ENCODE measurements around the gene SH3TC2.
"Not testable (repeated sequence)": the region's sequence is repeated elsewhere in the genome, so short reads cannot be mapped to it uniquely, and the experiment has no call there.

The SH3TC2 gene

GRCh38 chr5:149063017-149063687 lies at the start of gene SH3TC2:
Gene SH3TC2, minus strand, starts transcription at chr5:149063062. Its CDS starts 40 bp downstream, at chr5:149063022.
- no peak within 1 kb of the TSS for H3K4me3 ChIP-seq (ENCODE audit: low read length)

GRCh38 chr5:149110406-149110805 lies 47.5 kb upstream of the SH3TC2 start:
- no peak overlapping the region for H3K4me3 ChIP-seq (ENCODE audit: low read length)
- no peak for TF ChIP-seq ZNF274 (IDR thresholded peaks at IDR 0.05; ENCODE audit: low read depth, low read length)

More at GRCh38 chr5:149063017-149063687, at the start of gene SH3TC2:
- no peak for TF ChIP-seq ZNF274 (IDR thresholded peaks at IDR 0.05; ENCODE audit: low read depth, low read length)

- TF ChIP-seq ZNF274 (IDR thresholded peaks at IDR 0.05; ENCODE audit: low read depth, low read length), result no peak
- H3K4me3 ChIP-seq (ENCODE audit: low read length), result no peak overlapping the region
Observed at GRCh38 chr5:149108651-149109280, 45.9 kb upstream of the SH3TC2 start.

GRCh38 chr5:149100331-149100730 lies 37.5 kb upstream of the SH3TC2 start:
- no peak overlapping the region for H3K4me3 ChIP-seq (ENCODE audit: low read length)
- no peak for TF ChIP-seq ZNF274 (IDR thresholded peaks at IDR 0.05; ENCODE audit: low read depth, low read length)

- no peak for TF ChIP-seq ZNF274 (IDR thresholded peaks at IDR 0.05; ENCODE audit: low read depth, low read length)
Observed at GRCh38 chr5:149099920-149100319, 37.1 kb upstream of the SH3TC2 start.

GRCh38 chr5:149094996-149095395 lies 32.1 kb upstream of the SH3TC2 start:
- H3K4me3 ChIP-seq (ENCODE audit: low read length), result no peak overlapping the region
- no peak for TF ChIP-seq ZNF274 (IDR thresholded peaks at IDR 0.05; ENCODE audit: low read depth, low read length)

More at GRCh38 chr5:149099920-149100319, 37.1 kb upstream of the SH3TC2 start:
- no peak overlapping the region for H3K4me3 ChIP-seq (ENCODE audit: low read length)

- no peak overlapping the region for H3K4me3 ChIP-seq (ENCODE audit: low read length)
- no peak for TF ChIP-seq ZNF274 (IDR thresholded peaks at IDR 0.05; ENCODE audit: low read depth, low read length)
Observed at GRCh38 chr5:149093625-149094024, 30.8 kb upstream of the SH3TC2 start.

- TF ChIP-seq ZNF274 (IDR thresholded peaks at IDR 0.05; ENCODE audit: low read depth, low read length), result no peak
- H3K4me3 ChIP-seq (ENCODE audit: low read length), result no peak overlapping the region
Observed at GRCh38 chr5:149089796-149090195, 26.9 kb upstream of the SH3TC2 start.

GRCh38 chr5:149088686-149089085 lies 25.8 kb upstream of the SH3TC2 start:
- H3K4me3 ChIP-seq (ENCODE audit: low read length), result no peak overlapping the region

GRCh38 chr5:149083846-149084245 lies 21.0 kb upstream of the SH3TC2 start:
- no peak for TF ChIP-seq ZNF274 (IDR thresholded peaks at IDR 0.05; ENCODE audit: low read depth, low read length)
- no peak overlapping the region for H3K4me3 ChIP-seq (ENCODE audit: low read length)

More at GRCh38 chr5:149088686-149089085, 25.8 kb upstream of the SH3TC2 start:
- no peak for TF ChIP-seq ZNF274 (IDR thresholded peaks at IDR 0.05; ENCODE audit: low read depth, low read length)

DNA sequence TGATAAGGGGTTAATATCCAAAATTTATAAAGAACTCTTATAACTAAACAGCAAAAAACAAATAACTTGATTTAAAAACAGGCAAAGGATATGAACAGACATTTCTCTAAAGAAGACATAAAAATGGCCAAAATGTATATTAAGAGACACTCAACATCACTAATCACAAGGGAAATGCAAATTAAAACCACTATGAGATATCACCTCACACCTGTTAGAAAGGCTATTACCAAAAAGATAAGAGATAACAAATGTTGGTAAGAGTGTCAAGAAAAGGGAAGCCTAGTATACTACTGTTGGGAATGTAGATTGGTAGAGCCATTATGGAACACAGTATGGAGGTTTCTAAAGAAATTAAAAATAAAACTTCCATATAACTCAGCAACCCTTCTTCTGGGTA lies 19.4 kb upstream of the SH3TC2 start:
- H3K4me3 ChIP-seq (ENCODE audit: low read length), result no peak overlapping the region
- TF ChIP-seq ZNF274 (IDR thresholded peaks at IDR 0.05; ENCODE audit: low read depth, low read length), result no peak

GRCh38 chr5:149080294-149080693 lies 17.4 kb upstream of the SH3TC2 start:
- TF ChIP-seq ZNF274 (IDR thresholded peaks at IDR 0.05; ENCODE audit: low read depth, low read length), result no peak
- no peak overlapping the region for H3K4me3 ChIP-seq (ENCODE audit: low read length)

GRCh38 chr5:149079883-149080282 lies 17.0 kb upstream of the SH3TC2 start:
- H3K4me3 ChIP-seq (ENCODE audit: low read length), result no peak overlapping the region
- TF ChIP-seq ZNF274 (IDR thresholded peaks at IDR 0.05; ENCODE audit: low read depth, low read length), result no peak

DNA sequence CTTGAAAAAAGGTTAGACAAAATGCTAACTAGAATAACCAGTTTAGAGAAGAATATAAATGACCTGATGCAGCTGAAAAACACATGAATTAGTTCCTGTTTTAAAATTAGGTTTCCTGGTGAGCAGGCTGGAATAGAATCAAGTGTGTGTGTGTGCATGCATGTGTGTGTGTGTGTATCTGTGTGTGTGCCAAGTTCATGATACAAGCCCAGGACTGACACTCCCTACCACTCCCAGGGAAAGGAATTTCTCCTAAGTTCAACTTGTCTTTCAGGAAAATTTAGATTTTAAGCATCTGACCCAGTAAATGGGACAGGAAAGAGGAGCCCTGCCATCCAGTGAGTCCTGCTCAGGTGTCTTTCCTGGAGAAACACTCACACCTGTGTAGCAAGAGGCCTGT lies 11.2 kb upstream of the SH3TC2 start:
- not testable (repeated sequence) for H3K4me3 ChIP-seq (ENCODE audit: low read length)

DNA sequence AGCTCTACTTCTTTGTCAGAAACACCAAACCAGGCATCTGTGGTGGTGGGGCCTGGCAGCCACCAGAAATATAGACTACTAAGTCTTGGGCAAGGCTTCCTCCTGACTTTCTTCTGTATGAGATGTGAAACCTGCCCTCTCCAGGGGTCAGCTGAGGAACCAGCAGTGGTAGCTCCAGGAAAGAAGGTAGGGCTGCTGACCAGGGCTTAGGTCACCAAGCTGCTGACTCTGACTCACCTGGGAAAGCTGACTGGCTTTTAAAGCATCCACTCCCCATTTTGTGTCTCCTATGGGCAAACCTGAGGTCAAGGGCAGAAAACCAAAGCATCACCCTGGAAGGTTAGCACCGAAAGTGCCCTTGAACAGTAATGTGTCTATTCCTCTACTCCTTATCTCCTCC lies 10.4 kb upstream of the SH3TC2 start:
- H3K4me3 ChIP-seq (ENCODE audit: low read length), result no peak overlapping the region
- no peak for TF ChIP-seq ZNF274 (IDR thresholded peaks at IDR 0.05; ENCODE audit: low read depth, low read length)

Data from GM08714 (cell line).